HCT116 (cell line): Measurements from ENCODE around the gene EHD4. TPM values are rescaled to one million over a fixed set of nuclear protein-coding genes. Genes with fewer than 3 reads are reported as not detected.

Experiments
- ATAC-seq: fragments of 200-7000 bp; cut with Tn5 transposase; 2 replicates; pipeline ENCODE4 v1.9.1; 2020; ENCODE audit warnings: mild to moderate bottlenecking, moderate library complexity
- BruUV-seq: library from RNA; stranded (reverse); fragments of 400-500 nt; replicated peaks from 2 replicates; lab custom pipeline; 2021; lab: Mats Ljungman, UMichigan
- CTCF ChIA-PET: fragments of 300-600 bp; sonication (Branson Sonifier 250); formaldehyde crosslinking; loops from one replicate; lab custom pipeline; 2021; ENCODE audit warnings: antibody characterized with exemption; lab: Charles Lee
- POLR2A ChIA-PET: fragments of 300-600, 350-600 bp; sonication (Branson Sonifier 250); formaldehyde crosslinking; loops from one replicate; lab custom pipeline; 2021; ENCODE audit warnings: antibody characterized with exemption; lab: Charles Lee
- RAD21 ChIA-PET, 2 experiments: fragments of 300-600 bp; sonication (Branson Sonifier 250); formaldehyde crosslinking; loops; one replicate each; lab custom pipeline; 2023; ENCODE audit warnings: low total read pairs in 2 of 2; ENCODE audit not compliant: uncharacterized antibody in 2 of 2, unreplicated experiment in 2 of 2, low non-redundant PET in 1 of 2; lab: Charles Lee
- DNase-seq: peaks from one replicate; pipeline ENCODE4 v3.0.0-alpha.2; 2010; ENCODE audit warnings: low read depth, low spot score
- H2AFZ ChIP-seq: fragments of 200-600 bp; shearing (Covaris generic), sonication (generic); 2 replicates; pipeline ENCODE4 v1.6.1; 2017; ENCODE audit warnings: low read depth, mixed run types, mixed read lengths, antibody characterized with exemption, low read length; ENCODE audit not compliant: poor library complexity, severe bottlenecking
- H3K27ac ChIP-seq: 2 replicates; pipeline ENCODE4 v1.5.1; 2012; ENCODE audit warnings: low read depth, low read length
- H3K27me3 ChIP-seq: fragments of 200-600 bp; sonication (generic); 2 replicates; pipeline ENCODE4 v1.6.1; 2016; ENCODE audit warnings: mixed run types, low read length, mixed read lengths; ENCODE audit not compliant: insufficient read depth
- H3K36me3 ChIP-seq, 2 experiments: fragments of 200-500 bp in 1 of 2; fragments of 200-600 bp in 1 of 2; sonication (Bioruptor generic) in 1 of 2; sonication (generic) in 1 of 2; 2 replicates each; pipeline versions ENCODE4 v1.5.1 to v1.6.1; 2014 to 2016; ENCODE audit warnings: low read length in 2 of 2, inconsistent platforms in 1 of 2, mixed read lengths in 1 of 2, mixed run types in 1 of 2; ENCODE audit not compliant: insufficient read depth in 2 of 2, control insufficient read depth in 1 of 2
- H3K4me1 ChIP-seq, 2 experiments: fragments of 200-600 bp in 1 of 2; sonication (generic) in 1 of 2; 2 replicates each; pipeline versions ENCODE4 v1.5.1 to v1.6.1; 2012 to 2017; ENCODE audit warnings: low read length in 2 of 2, inconsistent platforms in 1 of 2, mild to moderate bottlenecking in 1 of 2, mixed read lengths in 1 of 2, mixed run types in 1 of 2, moderate library complexity in 1 of 2; ENCODE audit not compliant: insufficient read depth in 2 of 2, control insufficient read depth in 1 of 2
- H3K4me2 ChIP-seq: fragments of 200-600 bp; sonication (generic); 2 replicates; pipeline ENCODE4 v1.6.1; 2017; ENCODE audit warnings: mixed run types, low read length, mixed read lengths
- H3K4me3 ChIP-seq, 2 experiments: fragments of 200-600 bp in 1 of 2; sonication (generic) in 1 of 2; replicated peaks in 1 of 2; 2 replicates each; pipeline ENCODE4 v1.5.1; 2011 to 2016; ENCODE audit warnings: low read length in 2 of 2, control low read depth in 1 of 2, low read depth in 1 of 2, mild to moderate bottlenecking in 1 of 2, mixed read lengths in 1 of 2, mixed run types in 1 of 2
- H3K79me2 ChIP-seq: fragments of 200-600 bp; sonication (generic); 2 replicates; pipeline ENCODE4 v1.6.1; 2017; ENCODE audit warnings: mild to moderate bottlenecking, mixed run types, low read length, moderate library complexity, mixed read lengths; ENCODE audit not compliant: insufficient read depth
- H3K9ac ChIP-seq: fragments of 200-600 bp; sonication (generic); 2 replicates; pipeline ENCODE4 v1.6.1; 2016; ENCODE audit warnings: low read length, mixed read lengths
- H3K9me2 ChIP-seq: fragments of 200-600 bp; sonication (generic), shearing (Covaris generic); 2 replicates; pipeline ENCODE4 v1.6.1; 2017; ENCODE audit warnings: mixed run types, mild to moderate bottlenecking, moderate library complexity; ENCODE audit not compliant: insufficient read depth
- H3K9me3 ChIP-seq, 2 experiments: fragments of 200-500 bp in 1 of 2; fragments of 200-600 bp in 1 of 2; sonication (Bioruptor generic) in 1 of 2; sonication (generic) in 1 of 2; 2 replicates each; pipeline ENCODE4 v1.6.1; 2014 to 2017; ENCODE audit warnings: low read length in 2 of 2, mixed read lengths in 2 of 2, inconsistent platforms in 1 of 2, low read depth in 1 of 2, mild to moderate bottlenecking in 1 of 2, mixed run types in 1 of 2, moderate library complexity in 1 of 2; ENCODE audit not compliant: control insufficient read depth in 1 of 2, insufficient read depth in 1 of 2
- H4K20me1 ChIP-seq: fragments of 200-600 bp; sonication (generic), shearing (Covaris generic); 2 replicates; pipeline ENCODE4 v1.6.1; 2017; ENCODE audit warnings: mixed run types, mild to moderate bottlenecking, moderate library complexity; ENCODE audit not compliant: insufficient read depth
- CTCF ChIP-seq, 3 experiments: fragments of 200-600 bp in 1 of 3; sonication (generic) in 1 of 3; IDR thresholded peaks in 2 of 3; conservative IDR thresholded peaks in 1 of 3; 2 replicates each; pipeline ENCODE4 v1.5.1; 2012 to 2017; ENCODE audit warnings: low read depth in 2 of 3, low read length in 2 of 3, antibody characterized with exemption in 1 of 3, borderline replicate concordance in 1 of 3, control low read depth in 1 of 3, mild to moderate bottlenecking in 1 of 3, mixed read lengths in 1 of 3, mixed run types in 1 of 3, moderate library complexity in 1 of 3; ENCODE audit not compliant: insufficient read depth in 1 of 3
- MAX ChIP-seq: IDR thresholded peaks from 2 replicates; pipeline ENCODE4 v1.6.1; 2012
- POLR2A ChIP-seq: IDR thresholded peaks from 2 replicates; pipeline ENCODE4 v1.7.0; 2011; ENCODE audit warnings: borderline replicate concordance; ENCODE audit not compliant: insufficient read depth, insufficient read length; ENCODE audit errors: extremely low read depth
- SRF ChIP-seq: IDR thresholded peaks from 2 replicates; pipeline ENCODE4 v1.6.1; 2012; ENCODE audit warnings: low read depth
- ZBTB33 ChIP-seq: IDR thresholded peaks from 2 replicates; pipeline ENCODE4 v1.6.1; 2011; ENCODE audit warnings: mild to moderate bottlenecking, low read length, moderate library complexity; ENCODE audit not compliant: insufficient replicate concordance; ENCODE audit errors: extremely low read depth
- intact Hi-C: fragments of 100-400 bp; cut with micrococcal nuclease; formaldehyde crosslinking; loops from 2 replicates; pipeline ENCODE4 v1.10.0; 2022
- total RNA-seq: library from RNA; stranded (reverse); gene quantifications from one replicate; pipeline ENCODE4 v1.2.1, GENCODE V29; 2021; ENCODE audit not compliant: unreplicated experiment

Gene EHD4
- total RNA-seq, 1 experiment from 2014 or later: 28.0 TPM

- no peaks in the 10 kb centered on the region for H3K4me1 ChIP-seq
- H3K9me3 ChIP-seq: no peaks in the 10 kb centered on the region
- no peak overlapping the region for H3K4me3 ChIP-seq
- H2AFZ ChIP-seq: no peak overlapping the region
- H3K4me2 ChIP-seq: no peak overlapping the region
- no peaks in the 10 kb centered on the region for H3K79me2 ChIP-seq
- H3K27ac ChIP-seq: no peak overlapping the region
- no peak for TF ChIP-seq MAX
- TF ChIP-seq SRF: no peak
- TF ChIP-seq CTCF (IDR thresholded peaks at IDR 0.05 in 2 of 3, conservative IDR thresholded peaks at IDR 0.05 in 1 of 3; ENCODE audit: borderline replicate concordance in 1 of 3, insufficient read depth in 1 of 3, low read depth in 2 of 3, low read length in 2 of 3): no peak
- TF ChIP-seq ZBTB33: no peak
- no peak for TF ChIP-seq POLR2A
- RAD21 ChIA-PET: no interaction called here
- no peaks in the 10 kb centered on the region for H3K9me2 ChIP-seq
- intact Hi-C loops: no loop called here
- H3K9ac ChIP-seq: no peak overlapping the region
- no TSS peak for BruUV-seq
- no peaks in the 10 kb centered on the region for H3K27me3 ChIP-seq
- H4K20me1 ChIP-seq: no peaks in the 10 kb centered on the region
- ATAC-seq (no peak), DNase-seq (no peak)
- H3K36me3 ChIP-seq: no peaks in the 10 kb centered on the region
- CTCF ChIA-PET: no interaction called here
- POLR2A ChIA-PET: no interaction called here
Measured at GRCh38 chr15:41885321-41885720, 87.0 kb downstream of the EHD4 start.
